NCI-H82 (cell line): ENCODE measurements around the gene GRB10.

ENCODE experiments used
- DNase-seq: peaks from one replicate; lab custom pipeline; 2025; lab: John Stamatoyannopoulos, UW

Gene GRB10

GRCh38 chr7:50653126-50653864, 129.4 kb downstream of the GRB10 start:
- no peak for DNase-seq

- DNase-seq, result no peak
Observed at GRCh38 chr7:50652400-50653125, 130.1 kb downstream of the GRB10 start.

- DNase-seq, result no peak
Observed at GRCh38 chr7:50651271-50651989, 131.3 kb downstream of the GRB10 start.

- DNase-seq, result no peak
Observed at GRCh38 chr7:50650057-50650664, 132.5 kb downstream of the GRB10 start.

- DNase-seq, result no peak
Observed at GRCh38 chr7:50649259-50649885, 133.3 kb downstream of the GRB10 start.

GRCh38 chr7:50648570-50649169, 134.0 kb downstream of the GRB10 start:
- DNase-seq, result no peak

GRCh38 chr7:50648076-50648475, 134.6 kb downstream of the GRB10 start:
- no peak for DNase-seq

GRCh38 chr7:50647286-50647980, 135.3 kb downstream of the GRB10 start:
- no peak for DNase-seq

- no peak for DNase-seq
Observed at GRCh38 chr7:50646069-50646468, 136.6 kb downstream of the GRB10 start.

GRCh38 chr7:50645186-50645585, 137.5 kb downstream of the GRB10 start:
- DNase-seq, result no peak

GRCh38 chr7:50644586-50644985, 138.1 kb downstream of the GRB10 start:
- no peak for DNase-seq

- DNase-seq, result no peak
Observed at GRCh38 chr7:50644114-50644513, 138.6 kb downstream of the GRB10 start.

GRCh38 chr7:50641442-50642405, 141.0 kb downstream of the GRB10 start:
- no peak for DNase-seq

- no peak for DNase-seq
Observed at GRCh38 chr7:50640779-50641178, 141.9 kb downstream of the GRB10 start.

GRCh38 chr7:50640256-50640655, 142.4 kb downstream of the GRB10 start:
- DNase-seq, result no peak

GRCh38 chr7:50637725-50638643, 144.7 kb downstream of the GRB10 start:
- no peak for DNase-seq

GRCh38 chr7:50634378-50634777, 148.3 kb downstream of the GRB10 start:
- no peak for DNase-seq

- DNase-seq, result no peak
Observed at GRCh38 chr7:50633414-50633710, 149.3 kb downstream of the GRB10 start.
